Bronchial epithelial cell (primary cell): ENCODE results near the gene GNG12. TPM values are rescaled to one million over a fixed set of nuclear protein-coding genes. Genes with fewer than 3 reads are reported as not detected.
A peak's percentile ranks its signal among the peaks of the same experiment; 100 is the strongest.

Source experiments
- DNase-seq: peaks from one replicate; pipeline ENCODE4 v3.0.0-alpha.2; 2010; ENCODE audit warnings: low read depth
- FAIRE-seq: peaks from 2 replicates; lab custom pipeline; 2011; peaks lifted over from hg19 to GRCh38; lab: Jason Lieb, UNC
- H3K27me3 ChIP-seq: 2 replicates; pipeline ENCODE4 v1.5.1; 2011; ENCODE audit warnings: low read length; ENCODE audit not compliant: control insufficient read depth, insufficient read depth
- H3K36me3 ChIP-seq: 2 replicates; pipeline ENCODE4 v1.5.1; 2011; ENCODE audit warnings: low read length; ENCODE audit not compliant: control insufficient read depth, insufficient read depth
- H3K4me3 ChIP-seq: 2 replicates; pipeline ENCODE4 v1.5.1; 2011; ENCODE audit warnings: mild to moderate bottlenecking, low read depth, low read length, control low read depth
- CTCF ChIP-seq: IDR thresholded peaks from 2 replicates; pipeline ENCODE4 v1.5.1; 2011; ENCODE audit warnings: mild to moderate bottlenecking, moderate library complexity, low read length, control low read depth, inconsistent platforms; ENCODE audit not compliant: insufficient read depth, severe bottlenecking
- total RNA-seq: library from RNA; depleted of rRNA; stranded (reverse); fragments of >200 nt; gene quantifications from 2 replicates; pipeline ENCODE4 v1.2.1, GENCODE V29; 2014

GNG12 gene
- total RNA-seq, 1 donor from 2014 or later: 75.3 TPM

- Histone ChIP-seq H3K36me3 (no peaks in the 10 kb centered on the region), H3K4me3 (peak overlapping the region; percentile 19), H3K27me3 (no peaks in the 10 kb centered on the region)
- DNase-seq: no peak
- peak; percentile 40 for FAIRE-seq
- no peak for TF ChIP-seq CTCF
These were observed 83.9 kb downstream of the GNG12 start for GRCh38 chr1:67749263-67749843.

- FAIRE-seq (no peak), DNase-seq (peak; percentile 72)
- H3K4me3 ChIP-seq: no peak overlapping the region
- H3K27me3 ChIP-seq: no peaks in the 10 kb centered on the region
- no peaks in the 10 kb centered on the region for H3K36me3 ChIP-seq
- no peak for TF ChIP-seq CTCF
These were observed 84.6 kb downstream of the GNG12 start for GRCh38 chr1:67748630-67749029.

- Histone ChIP-seq H3K4me3 (no peak overlapping the region), H3K36me3 (no peaks in the 10 kb centered on the region), H3K27me3 (no peaks in the 10 kb centered on the region)
- FAIRE-seq (no peak), DNase-seq (no peak)
- no peak for TF ChIP-seq CTCF
These were observed 85.4 kb downstream of the GNG12 start for GRCh38 chr1:67747671-67748546.

- no peaks in the 10 kb centered on the region for H3K36me3 ChIP-seq
- TF ChIP-seq CTCF: no peak
- no peak for DNase-seq
- no peak for FAIRE-seq
- H3K4me3 ChIP-seq: no peak overlapping the region
- no peaks in the 10 kb centered on the region for H3K27me3 ChIP-seq
These were observed 87.2 kb downstream of the GNG12 start for GRCh38 chr1:67745875-67746698.

GRCh38 chr1:67743072-67743725 is 90.1 kb downstream of the GNG12 start:
- Histone ChIP-seq H3K27me3 (no peaks in the 10 kb centered on the region), H3K36me3 (no peaks in the 10 kb centered on the region), H3K4me3 (no peak overlapping the region)
- no peak for DNase-seq
- no peak for TF ChIP-seq CTCF
- FAIRE-seq: no peak
